Left renal cortex interstitium (tissue), 4 donors: Measurements from ENCODE around the gene TPM4. TPM values are rescaled to one million over a fixed set of nuclear protein-coding genes. Genes with fewer than 3 reads are reported as not detected.

Source experiments
- DNase-seq, 4 donors: peaks; one replicate each; pipeline ENCODE4 v3.0.0-alpha.2; 2013; ENCODE audit warnings: low read depth in 4 of 4, low spot score in 2 of 4, missing footprints in 1 of 4
- polyA plus RNA-seq, 4 donors: library from polyadenylated mRNA; unstranded; fragments of 120-200 nt; gene quantifications; one replicate each; pipeline ENCODE4 v1.2.1, GENCODE V29; 2013; ENCODE audit not compliant: insufficient read length in 4 of 4

The TPM4 gene
- polyA plus RNA-seq, 4 donors = 492 to 552 (median 526) TPM

- DNase-seq = peak; percentile 36 to 55 (median 47)
Measured at GRCh38 chr19:16041299-16041990, 34.9 kb upstream of the TPM4 start.

GRCh38 chr19:16041991-16042386 is 34.3 kb upstream of the TPM4 start:
- DNase-seq = no peak

GRCh38 chr19:16042533-16043085 is 33.7 kb upstream of the TPM4 start:
- DNase-seq = no peak

- no peak for DNase-seq
Measured at GRCh38 chr19:16043156-16043757, 33.0 kb upstream of the TPM4 start.

GRCh38 chr19:16044746-16045145 is 31.5 kb upstream of the TPM4 start:
- DNase-seq = no peak

GRCh38 chr19:16045171-16045570 is 31.1 kb upstream of the TPM4 start:
- no peak for DNase-seq

- no peak for DNase-seq
Measured at GRCh38 chr19:16045893-16046292, 30.4 kb upstream of the TPM4 start.

- DNase-seq = no peak
Measured at GRCh38 chr19:16048583-16048982, 27.7 kb upstream of the TPM4 start.

- no peak for DNase-seq
Measured at GRCh38 chr19:16051254-16052025, 24.9 kb upstream of the TPM4 start.

GRCh38 chr19:16052353-16052752 is 23.9 kb upstream of the TPM4 start:
- no peak for DNase-seq

- no peak for DNase-seq
Measured at GRCh38 chr19:16057062-16057461, 19.2 kb upstream of the TPM4 start.

- no peak for DNase-seq
Measured at GRCh38 chr19:16060294-16060693, 16.0 kb upstream of the TPM4 start.

GRCh38 chr19:16061943-16062342 is 14.4 kb upstream of the TPM4 start:
- DNase-seq = no peak

- DNase-seq = no peak
Measured at GRCh38 chr19:16062789-16063188, 13.5 kb upstream of the TPM4 start.

- DNase-seq = no peak
Measured at GRCh38 chr19:16064209-16064889, 11.9 kb upstream of the TPM4 start.

- DNase-seq = no peak
Measured at GRCh38 chr19:16066611-16067104, 9.6 kb upstream of the TPM4 start.

- DNase-seq = no peak
Measured at GRCh38 chr19:16067205-16067938, 8.9 kb upstream of the TPM4 start.

GRCh38 chr19:16068696-16069259 is 7.5 kb upstream of the TPM4 start:
- no peak for DNase-seq

GRCh38 chr19:16069813-16070365 is 6.4 kb upstream of the TPM4 start:
- DNase-seq = no peak
